ENCODE data around the gene CBX8.
A peak's percentile ranks its signal among the peaks of the same experiment; 100 is the strongest.

CBX8 gene

DNA sequence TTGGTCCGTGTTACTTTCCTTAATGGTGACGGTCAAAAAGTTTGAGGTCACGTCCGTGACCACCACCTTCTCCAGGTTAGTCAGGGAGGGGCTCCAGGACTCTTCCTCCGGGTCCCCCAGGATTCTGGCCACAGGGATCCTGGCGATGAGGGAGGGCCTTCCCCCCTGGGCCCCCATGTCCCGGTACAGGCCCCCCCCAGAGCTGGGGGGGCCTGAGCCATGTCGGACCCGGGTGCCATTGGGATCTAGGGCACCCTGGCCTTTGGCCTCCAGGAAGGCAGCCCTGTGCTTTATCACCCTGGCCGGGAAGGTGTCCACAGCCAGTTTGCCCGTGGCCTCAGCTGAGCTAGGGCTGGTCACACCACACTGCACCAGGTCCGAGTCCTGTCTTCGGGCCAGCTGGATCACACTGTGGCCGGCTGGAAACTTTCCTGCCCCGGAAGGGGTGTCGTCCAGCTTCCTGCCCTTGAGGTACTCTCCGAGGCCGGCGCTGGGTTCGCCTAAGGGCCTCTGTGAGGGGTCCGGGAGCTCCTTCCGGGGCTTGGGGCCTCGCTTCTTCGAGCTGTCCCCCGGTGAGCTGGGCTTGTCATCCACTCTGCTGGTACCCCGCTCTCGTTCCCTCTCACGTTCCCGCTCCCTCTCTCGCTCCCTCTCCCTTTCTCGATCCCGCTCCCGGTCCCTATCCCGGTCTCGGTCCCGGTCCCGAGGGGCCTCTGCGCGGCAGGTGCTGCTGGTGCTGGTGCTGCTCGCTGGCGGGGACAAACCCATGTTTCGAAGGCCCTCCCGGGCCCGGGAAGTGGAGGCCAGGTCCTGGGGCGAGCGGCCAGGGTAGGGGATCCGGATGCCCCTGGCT lies 2.0 kb downstream of the CBX8 start:
- H3K27me3 ChIP-seq (ENCODE audit: control insufficient read depth, insufficient read depth, low read length): peaks cover 92% of the 10 kb centered on the region
- H3K4me3 ChIP-seq (ENCODE audit: low read depth, low read length): peak overlapping the region; percentile 43
- no peak overlapping the region for H3K9ac ChIP-seq (ENCODE audit: low read length)
- H3K4me1 ChIP-seq (ENCODE audit: control insufficient read depth, insufficient read depth, low read length): peaks cover 54% of the 10 kb centered on the region
- no peaks in the 10 kb centered on the region for H3K9me3 ChIP-seq (ENCODE audit: control insufficient read depth, insufficient read depth, low read depth, low read length)
- no peaks in the 10 kb centered on the region for H3K36me3 ChIP-seq (ENCODE audit: control insufficient read depth, insufficient read depth, low read length)
- H3K27ac ChIP-seq (ENCODE audit: low read depth, low read length): no peak overlapping the region

GRCh38 chr17:79793924-79794304 lies 3.0 kb downstream of the CBX8 start:
- Histone ChIP-seq H3K4me1 (ENCODE audit: control insufficient read depth, insufficient read depth, low read length) (peaks cover 53% of the 10 kb centered on the region), H3K27ac (ENCODE audit: low read depth, low read length) (no peak overlapping the region), H3K4me3 (ENCODE audit: low read depth, low read length) (peak overlapping the region; percentile 47), H3K9ac (ENCODE audit: low read length) (no peak overlapping the region), H3K36me3 (ENCODE audit: control insufficient read depth, insufficient read depth, low read length) (no peaks in the 10 kb centered on the region), H3K9me3 (ENCODE audit: control insufficient read depth, insufficient read depth, low read depth, low read length) (no peaks in the 10 kb centered on the region), H3K27me3 (ENCODE audit: control insufficient read depth, insufficient read depth, low read length) (peaks cover 92% of the 10 kb centered on the region)

DNA sequence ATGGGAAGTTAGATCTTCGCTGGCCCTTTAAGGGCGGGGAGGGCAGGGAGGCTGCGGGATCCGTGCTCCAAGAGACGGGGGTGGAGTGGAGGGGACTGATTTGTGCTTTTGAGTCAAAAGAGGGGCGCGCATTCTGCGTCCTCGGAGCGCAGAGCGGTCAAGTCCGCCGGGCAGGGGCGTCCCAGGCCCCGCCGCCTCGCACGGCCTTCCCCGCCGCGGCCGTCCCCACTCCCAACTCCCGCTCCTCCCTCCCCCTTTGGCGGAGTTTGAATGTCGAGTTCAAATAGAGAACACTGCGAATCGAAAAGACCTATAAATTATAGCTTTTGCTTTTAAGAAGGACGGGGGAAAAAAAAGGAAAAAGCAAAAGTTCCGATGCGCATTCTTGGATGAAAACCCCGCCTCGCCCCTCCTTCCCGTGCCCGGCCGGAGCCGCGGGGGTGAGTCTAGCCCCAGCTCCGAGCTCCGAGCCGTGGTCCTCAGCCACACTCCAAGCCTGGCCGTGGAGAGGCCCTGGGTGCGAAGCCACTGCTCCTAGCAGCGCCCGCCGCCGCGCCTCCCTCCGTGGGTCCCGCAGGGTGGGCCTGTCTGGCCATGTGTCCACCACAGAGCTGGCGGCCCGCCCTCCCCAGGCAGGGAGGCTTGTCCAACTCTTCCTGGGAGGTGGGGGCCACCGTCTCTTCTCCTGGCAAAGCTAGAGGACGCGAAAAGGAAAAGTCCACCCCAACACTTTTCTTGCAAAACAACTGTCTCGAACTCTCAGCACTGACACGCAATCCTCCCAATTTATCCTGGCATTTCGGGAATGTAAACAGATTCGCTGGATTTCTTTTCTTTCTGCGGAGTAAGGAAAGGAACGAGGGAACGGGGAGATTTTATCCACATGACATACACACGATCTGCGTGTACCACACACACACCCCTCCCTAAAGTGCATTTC lies 3.6 kb downstream of the CBX8 start:
- H3K4me3 ChIP-seq (ENCODE audit: low read depth, low read length): peak overlapping the region; percentile 47

GRCh38 chr17:79792341-79792871 lies 4.5 kb downstream of the CBX8 start:
- no peaks in the 10 kb centered on the region for H3K9me3 ChIP-seq (ENCODE audit: control insufficient read depth, insufficient read depth, low read depth, low read length)
- H3K27me3 ChIP-seq (ENCODE audit: control insufficient read depth, insufficient read depth, low read length): peaks cover 94% of the 10 kb centered on the region
- no peak overlapping the region for H3K4me3 ChIP-seq (ENCODE audit: low read depth, low read length)
- H3K4me1 ChIP-seq (ENCODE audit: control insufficient read depth, insufficient read depth, low read length): peaks cover 51% of the 10 kb centered on the region
- no peak overlapping the region for H3K27ac ChIP-seq (ENCODE audit: low read depth, low read length)
- no peak overlapping the region for H3K9ac ChIP-seq (ENCODE audit: low read length)
- H3K36me3 ChIP-seq (ENCODE audit: control insufficient read depth, insufficient read depth, low read length): no peaks in the 10 kb centered on the region

More for the DNA sequence above, 3.6 kb downstream of the CBX8 start:
- H3K27me3 ChIP-seq (ENCODE audit: control insufficient read depth, insufficient read depth, low read length): peaks cover 92% of the 10 kb centered on the region
- H3K9me3 ChIP-seq (ENCODE audit: control insufficient read depth, insufficient read depth, low read depth, low read length): no peaks in the 10 kb centered on the region
- no peak overlapping the region for H3K9ac ChIP-seq (ENCODE audit: low read length)
- peaks cover 53% of the 10 kb centered on the region for H3K4me1 ChIP-seq (ENCODE audit: control insufficient read depth, insufficient read depth, low read length)
- H3K36me3 ChIP-seq (ENCODE audit: control insufficient read depth, insufficient read depth, low read length): no peaks in the 10 kb centered on the region
- H3K27ac ChIP-seq (ENCODE audit: low read depth, low read length): no peak overlapping the region

DNA sequence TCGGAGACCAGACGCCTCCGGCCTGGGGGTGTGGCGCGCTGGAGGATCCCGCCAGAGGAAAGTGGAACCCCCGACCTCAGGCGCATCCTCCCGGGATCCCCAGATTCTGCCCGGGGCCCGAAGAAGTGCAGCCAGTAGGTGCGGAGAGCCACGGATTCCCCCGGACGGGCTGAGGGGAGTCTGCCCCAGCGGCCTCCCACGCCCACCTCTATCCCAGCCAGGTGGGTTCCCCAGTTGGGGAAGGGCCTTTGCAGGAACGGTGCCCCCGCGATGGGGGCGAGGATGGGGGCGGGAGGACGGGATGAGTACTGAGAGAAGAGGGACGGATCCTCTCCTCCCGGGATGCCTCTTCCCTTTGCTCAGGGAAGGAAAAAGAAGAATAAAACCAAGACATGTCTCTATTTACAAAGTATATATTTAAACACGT lies 5.1 kb downstream of the CBX8 start:
- H3K27ac ChIP-seq (ENCODE audit: low read depth, low read length): no peak overlapping the region
- H3K4me1 ChIP-seq (ENCODE audit: control insufficient read depth, insufficient read depth, low read length): peaks cover 55% of the 10 kb centered on the region
- H3K27me3 ChIP-seq (ENCODE audit: control insufficient read depth, insufficient read depth, low read length): peaks cover 100% of the 10 kb centered on the region
- no peak overlapping the region for H3K9ac ChIP-seq (ENCODE audit: low read length)
- H3K4me3 ChIP-seq (ENCODE audit: low read depth, low read length): no peak overlapping the region
- H3K36me3 ChIP-seq (ENCODE audit: control insufficient read depth, insufficient read depth, low read length): no peaks in the 10 kb centered on the region
- no peaks in the 10 kb centered on the region for H3K9me3 ChIP-seq (ENCODE audit: control insufficient read depth, insufficient read depth, low read depth, low read length)

DNA sequence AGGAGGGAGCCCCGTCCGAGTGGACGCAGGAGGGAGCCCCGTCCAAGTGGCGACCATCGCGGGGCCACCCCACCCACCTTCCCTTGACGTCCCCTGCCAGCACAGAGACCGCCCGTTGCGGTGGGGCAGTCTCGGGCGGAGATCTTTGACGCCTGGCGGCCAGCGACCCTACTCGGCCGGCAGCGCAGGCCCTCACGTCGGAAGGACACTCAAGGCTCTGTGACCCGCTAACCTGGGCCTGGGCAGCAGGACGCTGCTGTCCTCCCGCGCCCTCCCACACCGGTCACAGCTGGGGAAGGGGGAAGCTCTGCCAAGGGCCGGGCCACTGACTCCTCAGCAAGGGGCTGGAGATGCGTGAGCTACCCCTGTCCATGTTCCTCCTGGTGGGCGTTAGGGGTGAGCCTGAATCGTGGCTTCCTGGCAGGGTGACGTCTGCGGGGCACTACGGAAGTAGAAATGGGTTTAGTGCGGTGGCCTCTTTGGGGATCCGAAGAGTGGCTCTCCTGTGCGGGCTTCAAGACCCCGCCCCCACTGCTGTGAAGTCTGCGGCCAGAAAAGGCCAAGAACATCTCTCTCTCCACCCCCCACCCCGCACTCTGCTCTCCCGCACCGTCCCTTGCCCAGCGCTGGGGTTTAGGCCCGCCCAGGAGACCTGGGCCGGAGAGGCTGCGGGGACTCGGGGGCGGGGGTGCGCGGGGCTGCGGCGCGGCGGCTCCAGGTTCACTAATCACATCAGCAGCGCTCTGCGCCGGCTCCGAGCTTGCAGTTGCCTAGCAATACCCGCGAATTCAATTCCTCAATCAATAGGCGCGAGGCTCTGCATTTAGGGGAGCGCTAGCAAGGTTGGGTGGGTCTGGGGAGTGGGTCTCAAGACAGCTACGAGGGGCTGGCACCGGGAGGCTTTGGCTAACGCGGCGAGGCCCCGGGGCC lies 5.8 kb downstream of the CBX8 start:
- peaks cover 57% of the 10 kb centered on the region for H3K4me1 ChIP-seq (ENCODE audit: control insufficient read depth, insufficient read depth, low read length)
- H3K27me3 ChIP-seq (ENCODE audit: control insufficient read depth, insufficient read depth, low read length): peaks cover 95% of the 10 kb centered on the region
- no peaks in the 10 kb centered on the region for H3K9me3 ChIP-seq (ENCODE audit: control insufficient read depth, insufficient read depth, low read depth, low read length)
- no peak overlapping the region for H3K4me3 ChIP-seq (ENCODE audit: low read depth, low read length)
- no peak overlapping the region for H3K9ac ChIP-seq (ENCODE audit: low read length)
- H3K27ac ChIP-seq (ENCODE audit: low read depth, low read length): no peak overlapping the region
- H3K36me3 ChIP-seq (ENCODE audit: control insufficient read depth, insufficient read depth, low read length): 0 out of 2 replicates have a peak, but pooled peaks cover under 1% of the 10 kb centered on the region

- Histone ChIP-seq H3K4me3 (ENCODE audit: low read depth, low read length) (peak overlapping the region; percentile 64), H3K4me1 (ENCODE audit: control insufficient read depth, insufficient read depth, low read length) (peaks cover 51% of the 10 kb centered on the region), H3K27me3 (ENCODE audit: control insufficient read depth, insufficient read depth, low read length) (peaks cover 86% of the 10 kb centered on the region), H3K9me3 (ENCODE audit: control insufficient read depth, insufficient read depth, low read depth, low read length) (no peaks in the 10 kb centered on the region), H3K36me3 (ENCODE audit: control insufficient read depth, insufficient read depth, low read length) (peaks cover 9% of the 10 kb centered on the region), H3K27ac (ENCODE audit: low read depth, low read length) (no peak overlapping the region), H3K9ac (ENCODE audit: low read length) (no peak overlapping the region)
Observed at GRCh38 chr17:79789943-79790804, 6.7 kb downstream of the CBX8 start.

GRCh38 chr17:79788989-79789942 lies 7.6 kb downstream of the CBX8 start:
- no peaks in the 10 kb centered on the region for H3K9me3 ChIP-seq (ENCODE audit: control insufficient read depth, insufficient read depth, low read depth, low read length)
- peaks cover 18% of the 10 kb centered on the region for H3K36me3 ChIP-seq (ENCODE audit: control insufficient read depth, insufficient read depth, low read length)
- peak overlapping the region; percentile 35 for H3K9ac ChIP-seq (ENCODE audit: low read length)
- H3K4me1 ChIP-seq (ENCODE audit: control insufficient read depth, insufficient read depth, low read length): peaks cover 43% of the 10 kb centered on the region
- H3K27me3 ChIP-seq (ENCODE audit: control insufficient read depth, insufficient read depth, low read length): peaks cover 77% of the 10 kb centered on the region
- no peak overlapping the region for H3K27ac ChIP-seq (ENCODE audit: low read depth, low read length)
- H3K4me3 ChIP-seq (ENCODE audit: low read depth, low read length): peak overlapping the region; percentile 64

- peaks cover 69% of the 10 kb centered on the region for H3K27me3 ChIP-seq (ENCODE audit: control insufficient read depth, insufficient read depth, low read length)
- no peaks in the 10 kb centered on the region for H3K9me3 ChIP-seq (ENCODE audit: control insufficient read depth, insufficient read depth, low read depth, low read length)
- H3K9ac ChIP-seq (ENCODE audit: low read length): no peak overlapping the region
- peaks cover 39% of the 10 kb centered on the region for H3K4me1 ChIP-seq (ENCODE audit: control insufficient read depth, insufficient read depth, low read length)
- H3K36me3 ChIP-seq (ENCODE audit: control insufficient read depth, insufficient read depth, low read length): peaks cover 26% of the 10 kb centered on the region
- no peak overlapping the region for H3K4me3 ChIP-seq (ENCODE audit: low read depth, low read length)
- H3K27ac ChIP-seq (ENCODE audit: low read depth, low read length): no peak overlapping the region
Observed at GRCh38 chr17:79788455-79788854, 8.4 kb downstream of the CBX8 start.
